K562 (cell line): ENCODE measurements around the gene G6PC2. TPM values are rescaled to one million over a fixed set of nuclear protein-coding genes. Genes with fewer than 3 reads are reported as not detected.
A peak's percentile ranks its signal among the peaks of the same experiment; 100 is the strongest.

Experiments used
- ARID2 ChIP-seq: fragments of 450-650 bp; IDR thresholded peaks from 2 replicates; pipeline ENCODE4 v1.6.1; 2017; ENCODE audit warnings: antibody characterized with exemption, mild to moderate bottlenecking
- CCAR2 ChIP-seq: fragments of 200-400 bp; formaldehyde crosslinking; IDR thresholded peaks from 2 replicates; pipeline ENCODE4 v1.6.1; 2017; ENCODE audit warnings: mild to moderate bottlenecking, low read depth, low read length
- FIP1L1 ChIP-seq: fragments of 200-400 bp; formaldehyde crosslinking; IDR thresholded peaks from 2 replicates; pipeline ENCODE4 v1.6.1; 2018; ENCODE audit warnings: mild to moderate bottlenecking, low read depth, low read length; ENCODE audit not compliant: poor library complexity, severe bottlenecking
- GTF2E2 ChIP-seq: fragments of 200-800 bp; sonication (Bioruptor generic); IDR thresholded peaks from 2 replicates; pipeline ENCODE4 v1.6.1; 2016; ENCODE audit warnings: missing genetic modification characterization, missing compliant biosample characterization
- MED1 ChIP-seq: sonication (generic); formaldehyde crosslinking; IDR thresholded peaks from 2 replicates; pipeline ENCODE4 v1.8.1; 2023; ENCODE audit warnings: missing genetic modification reagents, borderline replicate concordance
- PBX2 ChIP-seq, 2 experiments: IDR thresholded peaks in 1 of 2; conservative IDR thresholded peaks in 1 of 2; 2 replicates each; pipeline ENCODE4 v1.6.1; 2016; ENCODE audit warnings: low read depth in 2 of 2, mild to moderate bottlenecking in 1 of 2, missing compliant biosample characterization in 1 of 2, missing genetic modification characterization in 1 of 2, moderate library complexity in 1 of 2
- TCF15 ChIP-seq: fragments of 250-450 bp; sonication (Bioruptor Pico); IDR thresholded peaks from 2 replicates; pipeline ENCODE4 v1.8.0; 2022; ENCODE audit warnings: moderate library complexity, mild to moderate bottlenecking, inconsistent platforms
- WHSC1 ChIP-seq: IDR thresholded peaks from one replicate; pipeline ENCODE4 v1.6.1; 2012; ENCODE audit warnings: low read length, control low read depth, inconsistent platforms
- ZBTB40 ChIP-seq, 2 experiments: fragments of 450-650 bp in 1 of 2; sonication (generic) in 1 of 2; formaldehyde crosslinking in 1 of 2; IDR thresholded peaks; 2 replicates each; pipeline versions ENCODE4 v1.7.1 to v1.9.0; 2016 to 2022; ENCODE audit warnings: inconsistent platforms in 1 of 2, mild to moderate bottlenecking in 1 of 2, missing genetic modification reagents in 1 of 2
- ZNF354B ChIP-seq: fragments of 250-450 bp; sonication (Bioruptor Pico); IDR thresholded peaks from 2 replicates; pipeline ENCODE4 v1.4.0; 2020
- ZNF436 ChIP-seq: fragments of 250-450, 450-650 bp; sonication (Bioruptor Pico); formaldehyde crosslinking; IDR thresholded peaks from 2 replicates; pipeline ENCODE4 v1.7.0; 2020; ENCODE audit warnings: mild to moderate bottlenecking
- ZNF740 ChIP-seq, 3 experiments: fragments of 200-800 bp in 1 of 3; sonication (Bioruptor generic) in 1 of 3; sonication (generic) in 1 of 3; formaldehyde crosslinking in 1 of 3; IDR thresholded peaks; 2 replicates each; pipeline versions ENCODE4 v1.6.1 to v1.8.0; 2016 to 2022; ENCODE audit warnings: mild to moderate bottlenecking in 2 of 3, missing compliant biosample characterization in 2 of 3, missing genetic modification characterization in 2 of 3, missing genetic modification reagents in 1 of 3
- polyA plus RNA-seq, 8 experiments: library from polyadenylated mRNA; depleted of rRNA in 4 of 8; stranded (reverse) in 5 of 8; unstranded in 3 of 8; fragments of >200 nt; fragmentation: Nextera tagmentation in 2 of 8; fragmentation: Illumina TruSeq in 1 of 8; extraction: Ambion mirVana in 2 of 8; extraction: Trizol in 1 of 8; gene quantifications; 2 replicates each; pipeline versions ENCODE4 v1.2.1 to v1.2.3, GENCODE V29; 2011 to 2014; ENCODE audit warnings: inconsistent platforms in 1 of 8, missing spikeins in 1 of 8
- total RNA-seq, 7 experiments: library from RNA; depleted of rRNA in 6 of 7; stranded (reverse); fragments of >200 nt in 6 of 7; fragmentation: Illumina TruSeq in 2 of 7; extraction: Trizol in 2 of 7; gene quantifications; 2 replicates each; pipeline versions ENCODE4 v1.2.1 to v1.2.3, GENCODE V29; 2011 to 2021; ENCODE audit warnings: low replicate concordance in 1 of 7

Gene G6PC2
- total and polyA plus RNA-seq, 9 of the 15 experiments (the other 6 are each of a cell fraction or from before 2014, with no cell fraction given): 0.03 to 0.15 TPM; not detected in 7

- TF ChIP-seq ZBTB40 (IDR thresholded peaks at IDR 0.05): peak; percentile 56; the same call in 1 of the 2 replicates
- TF ChIP-seq ZBTB40 (CRISPR knock-in tag; IDR thresholded peaks at IDR 0.05): no peak
- no peak for TF ChIP-seq WHSC1
- TF ChIP-seq MED1 (CRISPR knock-in tag): no peak
- no peak; the same call in 1 of the 2 replicates for TF ChIP-seq GTF2E2 (tag)
- no peak for TF ChIP-seq TCF15 (CRISPR knock-in tag)
- TF ChIP-seq FIP1L1: no peak
- no peak for TF ChIP-seq CCAR2
- TF ChIP-seq ZNF740 (CRISPR knock-in tag; IDR thresholded peaks at IDR 0.05): no peak
- TF ChIP-seq ZNF740 (tag; IDR thresholded peaks at IDR 0.05): no peak
- TF ChIP-seq PBX2 (CRISPR knock-in tag; IDR thresholded peaks at IDR 0.05; ENCODE audit: low read depth): no peak
- TF ChIP-seq PBX2 (tag; conservative IDR thresholded peaks at IDR 0.05; ENCODE audit: low read depth): peak; percentile 91
- no peak for TF ChIP-seq ARID2
- no peak; the same call in 1 of the 2 replicates for TF ChIP-seq ZNF354B
- no peak for TF ChIP-seq ZNF436
Observed at GRCh38 chr2:168935810-168936581, 34.9 kb downstream of the G6PC2 start (continued).
